Endodermal cell (in vitro differentiated cells): ENCODE results near the gene SMIM41. TPM values are rescaled to one million over a fixed set of nuclear protein-coding genes. Genes with fewer than 3 reads are reported as not detected.

ENCODE experiments used
- DNase-seq: peaks from one replicate; pipeline ENCODE4 v3.0.0-alpha.2; 2017
- H3K27ac ChIP-seq: 2 replicates; pipeline ENCODE4 v1.5.1; 2013; ENCODE audit warnings: mild to moderate bottlenecking, low read depth, low read length, moderate library complexity
- H3K27me3 ChIP-seq: 2 replicates; pipeline ENCODE4 v1.6.1; 2013; ENCODE audit warnings: mild to moderate bottlenecking, low read length, moderate library complexity; ENCODE audit not compliant: insufficient read depth, control insufficient read depth, poor library complexity, severe bottlenecking
- H3K36me3 ChIP-seq: 2 replicates; pipeline ENCODE4 v1.7.0; 2013; ENCODE audit warnings: mild to moderate bottlenecking, low read length, moderate library complexity; ENCODE audit not compliant: control insufficient read depth, insufficient read depth
- H3K4me1 ChIP-seq: one replicate; pipeline ENCODE4 v1.7.0; 2013; ENCODE audit warnings: low read length; ENCODE audit not compliant: control insufficient read depth, insufficient read depth
- H3K4me3 ChIP-seq: 2 replicates; pipeline ENCODE4 v1.5.1; 2013; ENCODE audit warnings: mild to moderate bottlenecking, low read length, moderate library complexity
- H3K9ac ChIP-seq: 2 replicates; pipeline ENCODE4 v1.6.1; 2013; ENCODE audit warnings: mild to moderate bottlenecking, low read length, moderate library complexity; ENCODE audit not compliant: poor library complexity, severe bottlenecking; ENCODE audit errors: extremely low read depth
- H3K9me3 ChIP-seq: 2 replicates; pipeline ENCODE4 v1.6.1; 2013; ENCODE audit warnings: mild to moderate bottlenecking, low read length, moderate library complexity; ENCODE audit not compliant: control insufficient read depth
- H3K27ac Mint-ChIP-seq: 2 replicates; pipeline ENCODE4 v1.8.0; 2020; ENCODE audit warnings: mixed read lengths
- H3K27me3 Mint-ChIP-seq: 2 replicates; pipeline ENCODE4 v1.8.0; 2021; ENCODE audit warnings: mild to moderate bottlenecking, mixed read lengths; ENCODE audit not compliant: insufficient read depth
- H3K36me3 Mint-ChIP-seq: 2 replicates; pipeline ENCODE4 v1.8.0; 2020; ENCODE audit warnings: low read depth, mixed read lengths
- H3K4me1 Mint-ChIP-seq: 2 replicates; pipeline ENCODE4 v1.8.0; 2020; ENCODE audit warnings: mixed read lengths
- H3K4me3 Mint-ChIP-seq: 2 replicates; pipeline ENCODE4 v1.8.0; 2020; ENCODE audit warnings: mild to moderate bottlenecking, moderate library complexity, mixed read lengths
- H3K9me3 Mint-ChIP-seq: 2 replicates; pipeline ENCODE4 v1.8.0; 2020; ENCODE audit warnings: mild to moderate bottlenecking, mixed read lengths
- CTCF ChIP-seq: fragments of 200-600 bp; sonication (generic); conservative IDR thresholded peaks from 2 replicates; pipeline ENCODE4 v1.5.0; 2021; ENCODE audit warnings: antibody characterized with exemption, mild to moderate bottlenecking
- whole genome bisulfite sequencing, 2 experiments: methylation state at CpG; one replicate each; pipeline versions ENCODE4 v1.1.5 to v1.1.7; 2013; ENCODE audit warnings: missing lambda C conversion rate in 2 of 2, mixed read lengths in 1 of 2; ENCODE audit not compliant: insufficient coverage in 1 of 2, insufficient read length in 1 of 2; 5-methylcytosine and 5-hydroxymethylcytosine counted together
- total RNA-seq, 2 donors: library from RNA; stranded (reverse); fragmentation: NEBNext Ultra II Directional in 1 of 2; extraction: Animal tissue kit (Norgen Biotek cat#: 25700) in 1 of 2; gene quantifications; 2 replicates in 1 of 2; 3 replicates in 1 of 2; pipeline ENCODE4 v1.2.1, GENCODE V29; 2021

The SMIM41 gene
- total RNA-seq, 2 donors from 2014 or later, result not detected

- peak; percentile 63 for DNase-seq
- Mint-ChIP-seq H3K27me3 (peaks cover 17% of the 10 kb centered on the region), H3K36me3 (no peaks in the 10 kb centered on the region)
Observed at GRCh38 chr12:52122904-52123303, 43.4 kb downstream of the SMIM41 start.

GRCh38 chr12:52123487-52124186, 44.1 kb downstream of the SMIM41 start:
- Histone ChIP-seq H3K9me3 (no peaks in the 10 kb centered on the region), H3K4me3 (no peak overlapping the region), H3K4me1 (peaks cover 5% of the 10 kb centered on the region), H3K36me3 (no peaks in the 10 kb centered on the region), H3K27ac (no peak overlapping the region), H3K27me3 (no peaks in the 10 kb centered on the region), H3K9ac (no peak overlapping the region)
- peaks cover 31% of the 10 kb centered on the region for H3K4me1 Mint-ChIP-seq
- peak; percentile 68 for DNase-seq
- 78 to 81% methylated on average over 4 to 8 of the region's 8 CpGs for WGBS, 2 experiments
- no peak overlapping the region for H3K4me3 Mint-ChIP-seq
- H3K36me3 Mint-ChIP-seq, result no peaks in the 10 kb centered on the region
- no peak overlapping the region for H3K27ac Mint-ChIP-seq
- TF ChIP-seq CTCF, result no peak
- H3K9me3 Mint-ChIP-seq, result no peaks in the 10 kb centered on the region
- H3K27me3 Mint-ChIP-seq, result peaks cover 13% of the 10 kb centered on the region

More at GRCh38 chr12:52122904-52123303, 43.4 kb downstream of the SMIM41 start:
- Histone ChIP-seq H3K4me3 (no peak overlapping the region), H3K27ac (no peak overlapping the region), H3K9ac (no peak overlapping the region), H3K36me3 (no peaks in the 10 kb centered on the region), H3K27me3 (no peaks in the 10 kb centered on the region), H3K4me1 (peaks cover 5% of the 10 kb centered on the region), H3K9me3 (no peaks in the 10 kb centered on the region)
- Mint-ChIP-seq H3K9me3 (no peaks in the 10 kb centered on the region), H3K4me1 (peaks cover 31% of the 10 kb centered on the region), H3K27ac (no peak overlapping the region), H3K4me3 (no peak overlapping the region)
- TF ChIP-seq CTCF, result no peak
- 94 to 100% methylated on average over 2 to 6 of the region's 7 CpGs for WGBS, 2 experiments

GRCh38 chr12:52125476-52125900, 46.0 kb downstream of the SMIM41 start:
- Mint-ChIP-seq H3K27ac (peak overlapping the region; percentile 72), H3K4me1 (peaks cover 26% of the 10 kb centered on the region), H3K27me3 (peaks cover 8% of the 10 kb centered on the region), H3K36me3 (no peaks in the 10 kb centered on the region), H3K9me3 (no peaks in the 10 kb centered on the region), H3K4me3 (no peak overlapping the region)
- TF ChIP-seq CTCF, result no peak
- Histone ChIP-seq H3K4me3 (no peak overlapping the region), H3K9ac (no peak overlapping the region), H3K27ac (peak overlapping the region; percentile 45), H3K4me1 (peaks cover 5% of the 10 kb centered on the region), H3K9me3 (no peaks in the 10 kb centered on the region), H3K36me3 (no peaks in the 10 kb centered on the region), H3K27me3 (no peaks in the 10 kb centered on the region)
- peak; percentile 87 for DNase-seq
- WGBS, 2 experiments, result 42 to 44% methylated on average over 2 to 6 of the region's 6 CpGs
